KG1 (cell line): ENCODE results near the gene SUCLG2.

Source experiments
- DNase-seq: peaks from one replicate; lab custom pipeline; 2025; lab: John Stamatoyannopoulos, UW

SUCLG2 gene

DNA sequence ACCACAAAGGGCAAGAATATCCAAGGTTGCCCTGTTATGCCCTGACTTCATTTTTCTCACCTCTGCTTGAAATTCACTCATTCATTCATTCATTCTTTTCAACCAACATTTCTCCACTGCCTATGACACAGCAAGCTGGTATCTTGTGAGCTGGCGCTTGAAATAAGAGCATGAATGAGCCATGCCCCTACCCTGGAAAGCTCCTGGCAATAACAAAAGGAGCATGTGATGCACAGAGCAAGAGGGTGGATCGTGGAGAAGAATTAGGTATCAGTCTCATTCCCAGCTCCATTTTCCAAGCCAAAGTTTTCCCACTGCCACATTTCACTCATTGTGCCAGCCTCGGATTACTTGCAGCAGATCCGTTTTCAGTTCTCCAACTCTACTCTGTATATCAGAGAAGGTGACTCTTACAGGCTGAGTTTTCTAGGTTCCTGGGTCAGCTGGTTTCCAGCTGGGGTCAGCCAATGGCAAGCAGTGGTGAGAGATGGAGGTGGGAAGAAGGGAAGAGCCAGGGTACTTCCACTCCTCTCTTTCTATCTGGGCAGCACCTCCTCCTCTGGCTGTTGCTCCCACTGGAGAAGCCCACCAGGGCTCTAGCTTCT is 144.8 kb downstream of the SUCLG2 start:
- no peak for DNase-seq

DNA sequence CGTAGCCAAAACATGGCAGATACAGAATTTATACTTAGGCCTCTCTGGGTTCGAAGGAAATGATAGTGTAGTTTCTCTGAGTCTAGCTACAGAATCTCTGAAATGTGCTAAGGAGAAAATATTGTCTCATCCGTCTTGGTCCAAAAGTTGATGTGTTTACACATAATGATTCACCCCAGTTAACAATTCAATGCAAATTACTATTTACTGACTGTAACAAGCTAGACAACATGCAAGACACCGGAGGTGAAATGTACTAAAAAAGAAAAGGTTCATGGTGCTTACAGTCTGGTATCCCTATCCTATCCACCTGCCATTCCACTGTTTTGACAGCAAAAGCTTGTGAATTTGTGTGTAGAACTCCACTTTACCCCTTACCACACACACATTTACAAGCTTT is 146.8 kb downstream of the SUCLG2 start:
- DNase-seq: no peak

DNA sequence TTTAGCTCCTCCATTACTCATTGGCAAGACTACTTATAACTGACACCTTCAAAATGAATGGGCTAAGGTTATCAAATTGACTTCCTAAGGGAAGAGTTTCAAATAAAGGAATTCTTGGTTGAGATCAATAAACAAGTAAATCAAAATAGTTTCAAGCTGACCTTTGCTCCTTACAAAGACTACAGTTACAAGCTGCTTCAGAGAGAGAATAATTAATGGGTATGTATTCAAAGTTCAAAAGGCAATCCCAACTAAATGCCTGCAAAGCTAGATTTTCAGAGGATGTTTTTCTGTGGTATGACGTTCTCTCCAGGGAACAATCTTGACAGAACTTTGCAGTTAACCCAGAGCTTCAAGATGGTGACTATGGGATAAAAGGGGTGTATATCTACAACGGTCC is 153.7 kb downstream of the SUCLG2 start:
- DNase-seq: no peak

DNA sequence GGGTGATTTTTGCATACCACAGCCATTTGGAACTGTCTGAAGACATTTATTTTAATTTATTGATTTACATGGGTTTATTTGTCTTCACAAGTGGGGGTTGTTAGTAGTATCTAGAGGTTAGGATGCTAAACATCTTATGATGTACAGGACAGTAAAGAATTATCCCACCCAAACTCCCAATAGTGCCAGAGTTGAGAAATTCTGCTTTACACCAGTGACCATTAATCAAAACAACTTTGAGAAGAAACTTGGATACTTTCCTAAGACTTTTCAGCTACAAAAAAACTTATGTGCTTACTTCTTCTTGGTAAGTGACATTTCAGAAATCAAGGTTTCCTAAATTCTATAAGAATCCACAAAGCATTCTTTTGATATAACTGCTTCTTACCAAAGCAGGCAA is 156.7 kb downstream of the SUCLG2 start:
- no peak for DNase-seq

DNA sequence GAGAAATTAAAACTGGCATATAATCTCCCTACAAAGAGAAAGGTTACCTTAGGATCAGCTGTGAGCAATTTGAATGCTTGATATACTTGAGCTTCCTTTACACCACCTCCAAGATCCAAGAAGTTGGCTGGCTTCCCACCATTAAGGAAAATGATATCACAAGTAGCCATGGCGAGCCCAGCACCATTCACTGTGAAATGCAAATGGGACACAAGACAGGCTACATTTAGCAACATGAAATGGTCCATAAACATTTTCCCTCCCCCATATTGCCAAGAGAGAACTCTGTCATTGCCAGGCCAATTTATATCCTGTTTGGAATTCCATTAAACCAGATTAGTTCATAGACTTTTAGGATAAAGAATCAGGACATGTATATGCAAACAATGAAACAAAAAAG is 158.7 kb downstream of the SUCLG2 start:
- no peak for DNase-seq

DNA sequence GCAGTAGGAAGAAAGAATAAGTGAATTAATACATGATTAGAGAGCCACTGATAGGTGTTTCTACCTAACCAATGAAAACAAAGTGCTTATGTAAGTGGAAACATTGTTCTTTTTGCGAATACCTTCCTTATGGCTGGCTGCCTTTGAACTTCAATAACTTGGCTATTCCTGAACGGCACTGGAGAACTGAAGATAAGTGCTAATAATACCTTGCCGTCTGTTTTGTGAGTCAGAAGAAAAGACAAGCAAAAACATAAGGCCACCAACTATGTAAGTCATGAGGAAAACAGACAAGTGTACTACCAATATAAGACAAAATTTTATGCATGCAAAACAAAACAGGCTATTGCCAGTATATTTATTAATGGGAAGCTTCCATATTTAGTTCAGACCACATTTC is 160.6 kb downstream of the SUCLG2 start:
- no peak for DNase-seq

DNA sequence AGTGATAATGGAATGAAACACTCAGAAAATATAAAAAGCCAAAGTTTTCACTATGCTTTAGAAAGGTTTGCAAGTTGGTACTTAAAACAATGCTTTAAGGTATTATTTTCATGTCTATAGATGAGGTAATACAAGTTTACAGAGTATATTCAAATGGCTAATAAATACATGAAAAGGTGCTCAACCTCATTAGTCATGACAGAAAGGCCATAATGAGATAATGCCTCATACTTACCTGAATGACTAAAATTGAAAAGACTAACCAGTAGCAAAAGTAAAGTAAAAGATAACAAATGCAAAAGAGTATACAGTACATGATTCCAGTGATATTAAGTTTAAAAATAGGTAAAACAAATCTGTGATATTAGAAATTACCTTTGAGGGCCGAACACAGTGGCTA is 163.8 kb downstream of the SUCLG2 start:
- no peak for DNase-seq

DNA sequence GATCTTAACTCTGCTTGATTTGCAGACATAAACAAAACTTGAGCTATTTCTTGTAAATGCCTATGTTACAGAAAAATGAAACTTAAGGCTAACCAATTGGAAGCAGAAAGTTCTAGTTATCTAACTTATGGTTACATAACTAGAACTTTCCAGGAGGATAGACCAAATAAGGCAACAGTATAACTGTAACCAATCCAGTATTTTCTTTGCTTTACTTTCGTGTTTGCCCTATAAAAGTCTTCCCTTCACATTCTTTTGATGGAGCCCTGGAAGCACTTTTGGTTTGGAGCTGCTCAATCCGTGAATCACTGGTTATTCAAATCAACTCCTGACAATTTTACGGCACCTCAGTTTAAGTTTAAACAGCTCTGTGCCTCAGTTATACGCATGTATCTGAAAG is 164.6 kb downstream of the SUCLG2 start:
- no peak for DNase-seq

DNA sequence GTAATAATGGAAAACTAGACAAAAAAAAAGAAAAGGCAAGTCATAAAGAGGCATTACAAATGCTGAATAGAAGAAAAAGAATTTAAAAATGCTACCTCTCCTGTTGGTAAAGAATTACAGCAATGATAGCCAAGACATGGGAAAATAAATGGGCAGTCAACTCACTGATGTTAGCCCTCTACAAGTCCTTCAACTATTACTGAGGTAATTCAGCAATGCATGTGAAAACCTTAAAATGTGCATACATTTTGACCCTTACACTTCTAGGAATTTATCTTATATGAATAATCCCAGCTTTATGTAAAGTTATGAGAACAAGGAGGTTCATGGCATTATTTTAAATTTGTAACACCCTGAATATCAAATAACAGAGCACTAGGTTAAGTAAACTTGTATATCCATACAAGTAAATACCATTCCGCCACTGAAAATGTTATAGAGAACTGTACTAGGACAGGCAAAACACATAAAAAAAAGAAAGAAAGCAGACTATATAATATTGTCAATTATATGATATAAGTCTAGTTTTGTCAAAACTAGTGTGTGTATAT is 166.8 kb downstream of the SUCLG2 start:
- no peak for DNase-seq

DNA sequence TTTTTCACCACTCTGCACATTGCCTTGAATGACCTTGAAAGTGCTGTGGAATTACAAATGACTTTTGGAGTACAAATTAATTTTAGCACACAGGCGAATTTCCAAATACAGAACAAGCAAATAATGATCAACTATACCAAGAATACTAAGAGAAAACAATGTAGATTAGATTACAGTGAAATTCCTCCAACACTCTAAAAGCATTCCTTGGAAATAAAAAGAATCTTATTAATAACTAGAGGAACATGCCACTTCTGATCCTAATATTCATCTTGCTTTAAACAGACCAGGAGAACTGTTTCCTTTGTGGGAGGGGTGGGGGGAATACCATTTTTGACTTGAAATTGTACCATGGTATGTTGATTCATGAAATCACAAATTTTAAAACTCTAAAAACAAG is 167.5 kb downstream of the SUCLG2 start:
- no peak for DNase-seq

DNA sequence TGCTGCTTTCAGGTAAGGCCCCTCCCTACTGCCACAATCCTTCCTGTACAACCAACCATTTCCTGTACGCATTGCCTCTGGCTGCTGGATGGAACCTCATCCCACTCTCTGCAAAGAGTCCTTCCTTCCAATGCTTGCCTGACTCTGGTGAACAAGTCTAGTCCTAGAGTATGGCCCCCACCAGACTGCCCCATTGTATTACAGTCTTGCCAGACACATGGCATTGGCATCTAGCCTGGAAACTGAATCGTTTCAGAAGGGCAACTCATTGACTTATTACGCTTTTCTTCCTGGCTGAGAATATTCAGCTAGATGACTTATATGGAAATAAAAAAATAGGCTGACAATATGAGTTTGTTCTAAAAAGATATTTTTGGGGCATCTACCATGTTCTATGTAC is 170.3 kb downstream of the SUCLG2 start:
- DNase-seq: no peak

DNA sequence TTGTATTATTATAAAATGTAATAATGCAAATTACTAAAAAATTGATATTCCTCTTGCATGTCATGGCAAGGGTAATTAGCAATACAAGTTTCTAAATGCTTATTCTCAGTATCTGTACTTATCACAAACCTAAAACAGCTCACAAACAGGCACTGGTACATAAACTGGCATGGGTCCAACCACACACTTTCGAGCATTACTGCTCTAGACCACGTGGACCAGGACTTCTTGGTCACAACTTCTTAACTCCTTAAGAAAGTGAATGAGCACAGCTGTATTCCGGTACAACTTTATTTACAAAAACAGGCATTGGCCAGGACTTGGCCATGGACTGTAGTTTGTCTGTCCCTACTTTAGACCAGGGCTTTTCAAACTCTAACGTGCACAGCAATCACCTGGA is 173.3 kb downstream of the SUCLG2 start:
- DNase-seq: no peak

DNA sequence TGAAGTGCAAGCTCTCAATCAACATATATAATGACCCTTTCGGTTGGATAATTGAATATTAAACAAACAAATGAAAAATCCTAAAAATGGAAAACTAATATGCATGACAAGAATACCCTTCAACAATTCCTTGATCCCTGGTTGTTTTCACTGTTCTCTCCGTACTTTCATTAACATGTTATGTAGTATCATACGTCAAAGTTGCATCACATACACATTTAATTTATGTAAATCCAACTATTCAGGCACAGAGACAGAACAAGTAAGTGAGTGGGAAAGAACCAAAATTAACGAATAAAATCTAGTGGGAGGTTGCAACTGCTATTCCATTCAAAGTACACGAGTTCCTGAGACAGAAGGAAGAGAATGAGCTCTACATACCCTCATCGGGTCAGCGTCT is 176.0 kb downstream of the SUCLG2 start:
- DNase-seq: no peak

DNA sequence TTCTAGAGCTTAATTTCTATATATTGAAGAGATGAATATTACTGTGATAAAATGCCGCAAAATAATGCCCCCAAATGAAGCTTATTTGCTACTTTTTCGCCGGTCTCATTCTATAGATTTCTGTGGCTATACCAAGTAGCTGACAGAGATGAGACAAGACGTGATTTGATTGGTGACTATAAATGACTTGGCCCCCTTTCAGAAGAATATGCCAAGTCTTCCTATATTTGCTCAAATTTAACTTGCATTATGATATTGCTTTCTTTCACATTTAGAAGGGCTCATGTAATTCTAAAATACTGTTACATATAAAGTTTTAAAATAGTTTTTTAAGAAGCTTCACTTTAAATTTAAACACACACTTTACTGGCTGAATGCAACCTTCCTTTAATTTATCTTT is 180.1 kb downstream of the SUCLG2 start:
- DNase-seq: no peak

DNA sequence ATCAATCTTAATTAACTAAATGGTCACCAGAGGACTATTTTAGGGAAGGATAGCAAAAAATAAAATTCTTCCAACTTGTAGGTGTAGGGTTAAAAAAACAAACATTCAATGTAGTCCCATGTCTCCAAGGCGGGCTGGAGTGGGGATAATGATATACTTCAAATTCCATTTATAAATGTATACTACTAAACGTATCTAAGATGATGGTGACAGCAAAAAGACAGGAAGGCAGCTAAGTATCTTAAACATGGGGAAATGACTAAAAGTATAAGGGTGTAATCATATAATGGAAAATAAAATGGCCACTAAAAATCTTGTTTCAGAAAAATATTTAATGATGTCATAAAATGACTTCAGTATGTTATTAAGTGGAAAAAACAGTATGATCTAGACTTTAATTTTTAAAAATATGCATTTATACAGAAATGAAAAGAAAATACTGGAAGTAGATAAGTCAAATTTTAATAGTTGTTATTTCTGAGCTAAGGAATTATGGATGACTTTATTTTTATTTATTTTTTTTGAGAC is 181.7 kb downstream of the SUCLG2 start:
- DNase-seq: no peak

DNA sequence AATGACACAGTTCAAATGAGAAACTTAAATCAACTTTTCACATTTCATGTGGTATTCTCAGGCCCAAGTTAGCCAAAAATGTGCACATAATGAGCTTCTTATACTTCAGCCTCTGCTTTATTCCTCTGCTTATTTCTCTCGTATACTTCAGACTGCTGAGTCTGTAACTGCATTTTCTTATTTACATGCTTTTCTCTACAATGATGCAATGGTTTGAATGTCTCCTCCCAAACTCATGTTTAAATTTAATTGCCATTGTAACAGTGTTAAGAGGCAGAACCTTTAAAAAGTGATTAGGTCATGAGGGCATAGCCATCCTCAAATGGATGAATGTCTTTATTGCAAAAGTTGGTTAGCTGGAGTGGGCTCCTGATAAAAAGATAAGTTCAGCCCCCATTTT is 184.2 kb downstream of the SUCLG2 start:
- no peak for DNase-seq

DNA sequence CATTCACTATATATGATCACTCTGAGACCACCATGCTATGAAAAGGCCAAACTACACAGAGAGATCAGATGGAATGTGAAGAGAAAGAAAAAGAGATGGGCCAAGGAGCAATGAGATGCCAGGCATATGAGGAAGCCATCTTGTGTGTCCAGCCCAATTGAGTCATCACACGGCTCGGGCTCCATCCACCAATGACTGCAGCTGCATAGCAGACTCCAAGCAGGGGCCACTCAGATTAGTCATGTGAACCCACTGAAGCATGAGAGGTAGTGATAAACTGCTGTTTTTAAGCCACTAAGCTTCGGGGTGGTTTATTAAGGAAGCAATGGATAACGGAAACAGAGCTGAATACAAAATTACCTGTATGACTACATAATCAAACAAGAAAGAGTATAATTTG is 185.9 kb downstream of the SUCLG2 start:
- DNase-seq: no peak

DNA sequence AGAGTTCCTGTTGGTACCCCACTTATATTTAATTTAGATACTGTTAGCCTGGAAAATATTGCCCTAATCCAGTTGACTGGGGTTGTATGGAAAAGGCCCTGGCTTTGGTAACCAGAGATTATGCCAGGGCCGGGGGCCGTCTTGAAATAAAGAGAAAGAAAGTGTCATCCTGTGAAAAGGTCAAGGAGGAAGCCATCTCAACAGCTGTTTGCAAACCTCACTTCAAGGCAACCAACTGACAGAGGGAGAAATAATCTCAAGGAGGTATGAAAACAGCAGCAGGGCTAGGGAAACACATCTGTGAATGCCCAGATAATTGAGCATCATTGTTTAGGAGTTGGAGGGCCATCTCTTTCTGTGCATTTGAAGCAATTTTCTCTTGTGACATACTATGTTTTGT is 190.8 kb downstream of the SUCLG2 start:
- no peak for DNase-seq

DNA sequence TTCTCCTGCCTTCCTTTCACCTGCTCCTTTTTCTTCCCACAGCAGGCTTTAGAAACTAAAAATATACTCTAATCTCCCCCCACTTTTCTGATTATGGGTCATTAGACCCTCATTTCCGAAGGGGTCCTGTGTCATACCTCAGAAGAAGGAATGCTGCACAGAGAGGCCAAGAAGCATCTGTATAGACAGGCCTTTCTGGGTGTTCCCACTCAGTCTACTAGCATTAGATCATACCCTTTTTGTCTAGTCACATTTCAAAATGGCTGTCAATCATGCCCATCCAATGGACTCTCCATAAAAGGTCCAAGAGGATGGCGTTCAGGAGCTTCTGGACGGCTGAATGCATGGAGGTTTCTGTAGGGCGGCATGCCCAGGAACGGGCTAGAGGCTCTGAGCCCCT is 192.2 kb downstream of the SUCLG2 start:
- no peak for DNase-seq

DNA sequence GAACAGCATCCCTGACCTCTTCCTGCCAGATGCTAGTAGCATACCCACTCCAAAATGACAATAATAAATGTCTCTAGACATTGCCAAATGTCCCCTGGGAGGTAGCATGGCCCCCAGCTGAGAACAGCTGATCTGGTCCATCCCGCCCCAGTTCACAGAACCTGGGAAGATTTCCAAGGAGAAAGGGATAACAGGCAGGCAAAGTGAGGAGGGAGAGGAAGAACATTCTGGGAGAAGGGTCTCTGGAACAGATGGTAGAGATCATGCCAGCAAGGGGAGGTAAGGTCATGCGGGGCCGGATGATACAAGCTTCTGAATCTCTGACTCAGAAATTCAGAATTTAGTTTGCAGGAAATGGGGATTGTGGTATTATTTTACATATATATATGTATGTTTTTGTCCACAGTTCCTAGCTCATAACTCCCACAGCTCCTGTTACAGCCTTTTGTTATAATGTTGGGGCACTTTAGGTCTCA is 192.7 kb downstream of the SUCLG2 start:
- no peak for DNase-seq

DNA sequence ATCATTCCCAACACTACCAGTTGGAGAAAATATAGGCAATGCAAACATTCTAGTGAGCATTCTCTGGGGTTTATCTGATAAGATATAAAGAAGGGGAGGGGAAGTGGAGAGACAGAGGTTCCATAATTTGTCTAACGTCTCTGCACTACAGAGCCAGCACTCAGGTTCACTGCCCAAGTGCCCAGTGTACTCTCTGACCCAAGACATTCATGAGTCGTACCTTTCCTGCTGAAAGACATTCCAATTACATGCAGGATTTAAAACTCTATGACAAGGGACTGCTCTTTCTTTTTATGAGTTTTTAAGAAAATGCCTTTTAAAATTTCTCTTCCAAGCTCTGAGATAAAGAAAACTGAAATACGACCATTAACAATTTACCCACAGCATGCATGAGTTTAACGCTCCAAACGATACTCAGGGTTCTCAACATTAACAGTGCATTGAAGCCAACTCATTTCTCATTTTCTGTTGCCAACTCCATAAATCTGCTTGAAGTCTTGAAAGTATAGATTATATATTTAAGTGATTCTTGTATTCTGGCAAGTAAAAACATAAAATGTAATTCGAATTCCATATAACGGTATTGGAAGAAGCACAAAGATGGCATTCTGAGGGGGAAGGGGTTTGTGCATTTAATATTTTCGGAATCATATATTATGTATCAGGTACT is 193.4 kb downstream of the SUCLG2 start:
- DNase-seq: no peak

DNA sequence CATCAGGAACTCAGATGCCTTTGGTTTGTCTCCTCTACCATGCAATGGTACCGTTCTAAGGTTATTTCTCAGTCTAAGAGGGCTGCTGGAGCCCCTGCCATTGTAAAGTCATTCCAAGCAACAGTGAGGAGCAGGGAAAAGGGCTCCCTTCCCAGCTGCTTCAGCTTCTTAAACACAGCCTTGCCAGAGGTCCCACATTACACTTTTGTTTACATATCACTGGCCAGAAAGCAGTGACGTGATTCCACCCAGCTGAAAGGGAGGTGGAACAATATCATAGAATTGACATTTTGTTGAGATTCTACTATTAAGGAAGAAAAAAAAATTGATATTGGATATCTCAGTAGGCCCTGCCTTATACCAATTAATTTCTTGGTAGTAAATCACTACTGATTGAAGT is 194.6 kb downstream of the SUCLG2 start:
- no peak for DNase-seq

DNA sequence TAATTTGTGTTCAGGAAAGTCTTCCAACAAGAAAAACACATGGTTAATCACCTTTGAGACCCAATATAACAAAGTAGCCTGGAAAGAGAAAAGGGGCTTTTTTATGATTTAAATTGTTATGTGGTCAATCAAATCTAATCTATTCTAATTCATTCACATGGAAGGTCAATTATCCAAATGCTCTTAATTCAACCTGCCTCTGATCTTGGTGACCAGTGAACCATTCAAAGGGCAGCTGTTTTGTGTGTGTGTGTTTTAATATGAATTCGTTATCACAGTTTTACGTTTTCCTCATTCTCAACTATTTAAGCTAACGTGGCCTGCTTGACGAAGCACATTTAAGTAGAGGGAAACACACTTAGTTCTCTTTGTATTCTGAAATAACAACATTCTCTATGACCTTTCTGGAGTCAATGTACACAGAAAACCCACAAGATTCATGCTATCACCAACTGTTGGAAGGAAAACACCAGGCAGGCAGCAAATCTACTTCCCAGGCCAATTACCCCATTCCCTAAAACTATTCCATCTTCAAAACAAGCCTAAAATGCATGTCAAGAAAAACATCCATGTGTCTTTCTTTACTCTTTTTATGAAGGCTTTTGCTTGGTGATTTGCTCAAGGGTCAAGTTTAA is 195.4 kb downstream of the SUCLG2 start:
- no peak for DNase-seq
